HepG2 (cell line): ENCODE data around the gene MMUT. TPM values are rescaled to one million over a fixed set of nuclear protein-coding genes. Genes with fewer than 3 reads are reported as not detected.

ENCODE experiments used
- ATAC-seq: fragments of 200-7000 bp; cut with Tn5 transposase; 3 replicates; pipeline ENCODE4 v1.9.1; 2020; ENCODE audit warnings: mild to moderate bottlenecking, moderate library complexity
- BruUV-seq: library from RNA; stranded (reverse); fragments of 400-500 nt; replicated peaks from 2 replicates; lab custom pipeline; 2021; lab: Mats Ljungman, UMichigan
- CTCF ChIA-PET: fragments of 300-600 bp; formaldehyde crosslinking; extraction: SDS; loops from one replicate; lab custom pipeline; 2021; ENCODE audit warnings: low total read pairs, inconsistent platforms, low intra/inter-chr PET ratio; lab: Yijun Ruan, JAX
- POLR2A ChIA-PET: fragments of 350-600 bp; sonication (Branson Sonifier 250); formaldehyde crosslinking; loops from one replicate; lab custom pipeline; 2020; ENCODE audit warnings: antibody characterized with exemption, inconsistent platforms; lab: Yijun Ruan, JAX
- DNase-seq: peaks from one replicate; pipeline ENCODE4 v3.0.0-alpha.2; 2015; ENCODE audit warnings: low spot score
- FAIRE-seq: peaks from 3 replicates; lab custom pipeline; 2011; peaks lifted over from hg19 to GRCh38; lab: Jason Lieb, UNC
- H2AFZ ChIP-seq: one replicate; pipeline ENCODE4 v1.6.1; 2011; ENCODE audit warnings: low read length, inconsistent platforms
- H3K27ac ChIP-seq: fragments of 300-600 bp; 3 replicates; pipeline ENCODE4 v1.8.0; 2011; ENCODE audit warnings: mixed run types, mild to moderate bottlenecking, mixed read lengths, low read length, inconsistent platforms; ENCODE audit not compliant: insufficient read depth; ENCODE audit errors: extremely low read length
- H3K27me3 ChIP-seq, 2 experiments: fragments of 200-600 bp in 1 of 2; 2 replicates in 1 of 2; 3 replicates in 1 of 2; pipeline versions ENCODE4 v1.6.0 to v1.8.0; 2011; ENCODE audit warnings: low read length in 2 of 2, mild to moderate bottlenecking in 2 of 2, moderate library complexity in 2 of 2, inconsistent platforms in 1 of 2; ENCODE audit not compliant: insufficient read depth in 2 of 2, control insufficient read depth in 1 of 2
- H3K36me3 ChIP-seq, 2 experiments: fragments of 200-600 bp in 1 of 2; replicated peaks in 1 of 2; 2 replicates in 1 of 2; 3 replicates in 1 of 2; pipeline versions ENCODE4 v1.5.1 to v1.8.0; 2011; ENCODE audit warnings: low read length in 2 of 2, inconsistent platforms in 1 of 2; ENCODE audit not compliant: insufficient read depth in 2 of 2, control insufficient read depth in 1 of 2
- H3K4me1 ChIP-seq: 2 replicates; pipeline ENCODE4 v1.5.1; 2012; ENCODE audit warnings: low read length, inconsistent platforms; ENCODE audit not compliant: insufficient read depth
- H3K4me2 ChIP-seq: 2 replicates; pipeline ENCODE4 v1.6.0; 2011; ENCODE audit warnings: low read depth, low read length, inconsistent platforms
- H3K4me3 ChIP-seq, 3 experiments: fragments of 200-600 bp in 1 of 3; sonication (generic), shearing (Covaris generic) in 1 of 3; replicated peaks in 1 of 3; 2 replicates each; pipeline ENCODE4 v1.5.1; 2011 to 2016; ENCODE audit warnings: low read length in 3 of 3, inconsistent platforms in 2 of 3, low read depth in 2 of 3, mild to moderate bottlenecking in 2 of 3, control low read depth in 1 of 3, mixed read lengths in 1 of 3; ENCODE audit not compliant: insufficient read depth in 1 of 3
- H3K79me2 ChIP-seq: one replicate; pipeline ENCODE4 v1.6.1; 2011; ENCODE audit warnings: low read length, inconsistent platforms; ENCODE audit not compliant: insufficient read depth
- H3K9ac ChIP-seq: 2 replicates; pipeline ENCODE4 v1.6.0; 2011; ENCODE audit warnings: mild to moderate bottlenecking, low read depth, low read length, inconsistent platforms; ENCODE audit not compliant: insufficient read depth
- H3K9me3 ChIP-seq: 2 replicates; pipeline ENCODE4 v1.5.1; 2012; ENCODE audit warnings: mild to moderate bottlenecking, low read length
- H4K20me1 ChIP-seq: 2 replicates; pipeline ENCODE4 v1.6.0; 2011; ENCODE audit warnings: inconsistent platforms, mild to moderate bottlenecking, low read length, moderate library complexity; ENCODE audit not compliant: insufficient read depth
- EHMT2 ChIP-seq: fragments of 200-600 bp; sonication (generic); IDR thresholded peaks from 2 replicates; pipeline ENCODE4 v1.7.0; 2017; ENCODE audit warnings: antibody characterized with exemption, low read depth, low read length, borderline replicate concordance
- ELF4 ChIP-seq: sonication (generic); formaldehyde crosslinking; IDR thresholded peaks from 2 replicates; pipeline ENCODE4 v1.5.0; 2020; ENCODE audit warnings: missing genetic modification reagents, mild to moderate bottlenecking, moderate library complexity, borderline replicate concordance
- HDAC6 ChIP-seq: fragments of 200-600 bp; sonication (generic); IDR thresholded peaks from 2 replicates; pipeline ENCODE4 v1.7.0; 2017; ENCODE audit warnings: mild to moderate bottlenecking, antibody characterized with exemption, low read length, low read depth
- NFRKB ChIP-seq: fragments of 450-650 bp; IDR thresholded peaks from 2 replicates; pipeline ENCODE4 v1.6.1; 2017
- PHF8 ChIP-seq: sonication (generic); formaldehyde crosslinking; IDR thresholded peaks from 2 replicates; pipeline ENCODE4 v1.5.0; 2020; ENCODE audit warnings: missing genetic modification reagents
- RORA ChIP-seq: sonication (generic); formaldehyde crosslinking; IDR thresholded peaks from 2 replicates; pipeline ENCODE4 v1.5.0; 2020; ENCODE audit warnings: mild to moderate bottlenecking, missing genetic modification reagents, moderate library complexity
- SETDB1 ChIP-seq: sonication (generic); formaldehyde crosslinking; IDR thresholded peaks from 2 replicates; pipeline ENCODE4 v1.5.1; 2020; ENCODE audit warnings: missing genetic modification reagents, mild to moderate bottlenecking, borderline replicate concordance
- SKI ChIP-seq: fragments of 450-650 bp; IDR thresholded peaks from one replicate; pipeline ENCODE4 v1.6.1; 2018; ENCODE audit warnings: mild to moderate bottlenecking; ENCODE audit not compliant: partially characterized antibody
- SNAPC4 ChIP-seq: sonication (generic); formaldehyde crosslinking; IDR thresholded peaks from 2 replicates; pipeline ENCODE4 v1.4.0; 2020; ENCODE audit warnings: mild to moderate bottlenecking, missing genetic modification reagents
- YEATS4 ChIP-seq: sonication (generic); formaldehyde crosslinking; IDR thresholded peaks from 2 replicates; pipeline ENCODE4 v1.4.0; 2020; ENCODE audit warnings: missing genetic modification reagents, borderline replicate concordance
- ZNF616 ChIP-seq: sonication (generic); formaldehyde crosslinking; IDR thresholded peaks from 2 replicates; pipeline ENCODE4 v1.5.0; 2020; ENCODE audit warnings: low read depth, mild to moderate bottlenecking, missing genetic modification reagents
- ZNF780A ChIP-seq: sonication (generic); formaldehyde crosslinking; IDR thresholded peaks from 2 replicates; pipeline ENCODE4 v1.8.0; 2022; ENCODE audit warnings: mild to moderate bottlenecking, missing genetic modification reagents, moderate library complexity
- ZNF816 ChIP-seq: sonication (generic); formaldehyde crosslinking; IDR thresholded peaks from 2 replicates; pipeline ENCODE4 v1.8.0; 2022; ENCODE audit warnings: missing genetic modification reagents, mild to moderate bottlenecking, borderline replicate concordance
- WGBS: methylation state at CpG from one replicate; pipeline ENCODE4 v1.1.6; 2017; ENCODE audit warnings: low lambda C conversion rate; 5-methylcytosine and 5-hydroxymethylcytosine counted together
- in situ Hi-C: cut with HindIII; loops from 2 replicates; pipeline ENCODE4 v1.10.0; 2017; ENCODE audit warnings: low pct_unique_long_range_greater_than_20kb; ENCODE audit not compliant: extremely low pct_ligation_motif_present
- intact Hi-C: fragments of 100-400 bp; cut with micrococcal nuclease; formaldehyde crosslinking; loops from one replicate; pipeline ENCODE4 v1.10.0; 2022; ENCODE audit not compliant: unreplicated experiment
- polyA plus RNA-seq, 8 experiments: library from polyadenylated mRNA; depleted of rRNA in 3 of 8; stranded (reverse) in 7 of 8; unstranded in 1 of 8; fragments of >200 nt; fragmentation: Illumina TruSeq in 4 of 8; extraction: Trizol in 4 of 8; gene quantifications; 2 replicates each; pipeline versions ENCODE4 v1.2.1 to v1.2.3, GENCODE V29; 2011 to 2016; ENCODE audit warnings: low read depth in 4 of 8, missing spikeins in 1 of 8, mixed read lengths in 1 of 8; ENCODE audit not compliant: insufficient read depth in 1 of 8
- total RNA-seq, 5 experiments: library from RNA; depleted of rRNA; stranded (reverse); fragments of >200 nt; fragmentation: Illumina TruSeq; extraction: Trizol; gene quantifications; 2 replicates each; pipeline ENCODE4 v1.2.3, GENCODE V29; 2016; ENCODE audit warnings: low read depth in 1 of 5
- TF ChIP-seq, protein P1 (sequence below): fragments of 450-650 bp; IDR thresholded peaks from 2 replicates; pipeline ENCODE4 v1.6.1; 2017; ENCODE audit warnings: mild to moderate bottlenecking

The MMUT gene
- total and polyA plus RNA-seq, 2 of the 13 experiments (the other 11 are each of a cell fraction or from before 2014, with no cell fraction given) = 16.1 to 20.5 TPM

- TF ChIP-seq SNAPC4 (CRISPR knock-in tag) = no peak
Observed at GRCh38 chr6:49406250-49406970, 56.6 kb downstream of the MMUT start (continued).

- no peaks in the 10 kb centered on the region for H3K9me3 ChIP-seq
- CTCF ChIA-PET = no interaction called here
- no peaks in the 10 kb centered on the region for H3K4me1 ChIP-seq
- FAIRE-seq (no peak), DNase-seq (no peak), ATAC-seq (no peak)
- POLR2A ChIA-PET = no interaction called here
- H3K27me3 ChIP-seq = no peaks in the 10 kb centered on the region; a peak in 1 of 5 replicates
- H3K9ac ChIP-seq = no peak overlapping the region
- H4K20me1 ChIP-seq = no peaks in the 10 kb centered on the region
- intact Hi-C loops (no loop called here), in situ Hi-C loops (no loop called here)
- H3K27ac ChIP-seq = no peak overlapping the region
- H2AFZ ChIP-seq = no peak overlapping the region
- H3K4me3 ChIP-seq = no peak overlapping the region
- 4% methylated on average over 3 of the region's 3 CpGs for WGBS
- no peak overlapping the region for H3K4me2 ChIP-seq
- H3K36me3 ChIP-seq = no peaks in the 10 kb centered on the region
- H3K79me2 ChIP-seq = no peaks in the 10 kb centered on the region
- no TSS peak for BruUV-seq
- TF ChIP-seq ZNF816 (CRISPR knock-in tag) (no peak), YEATS4 (CRISPR knock-in tag) (no peak), SETDB1 (CRISPR knock-in tag) (no peak), PHF8 (CRISPR knock-in tag) (no peak), SKI (no peak), RORA (CRISPR knock-in tag) (no peak), NFRKB (no peak), EHMT2 (no peak), ZNF616 (CRISPR knock-in tag) (no peak), ELF4 (no peak), HDAC6 (no peak), ZNF780A (CRISPR knock-in tag) (no peak)
- TF ChIP-seq, protein P1, sequence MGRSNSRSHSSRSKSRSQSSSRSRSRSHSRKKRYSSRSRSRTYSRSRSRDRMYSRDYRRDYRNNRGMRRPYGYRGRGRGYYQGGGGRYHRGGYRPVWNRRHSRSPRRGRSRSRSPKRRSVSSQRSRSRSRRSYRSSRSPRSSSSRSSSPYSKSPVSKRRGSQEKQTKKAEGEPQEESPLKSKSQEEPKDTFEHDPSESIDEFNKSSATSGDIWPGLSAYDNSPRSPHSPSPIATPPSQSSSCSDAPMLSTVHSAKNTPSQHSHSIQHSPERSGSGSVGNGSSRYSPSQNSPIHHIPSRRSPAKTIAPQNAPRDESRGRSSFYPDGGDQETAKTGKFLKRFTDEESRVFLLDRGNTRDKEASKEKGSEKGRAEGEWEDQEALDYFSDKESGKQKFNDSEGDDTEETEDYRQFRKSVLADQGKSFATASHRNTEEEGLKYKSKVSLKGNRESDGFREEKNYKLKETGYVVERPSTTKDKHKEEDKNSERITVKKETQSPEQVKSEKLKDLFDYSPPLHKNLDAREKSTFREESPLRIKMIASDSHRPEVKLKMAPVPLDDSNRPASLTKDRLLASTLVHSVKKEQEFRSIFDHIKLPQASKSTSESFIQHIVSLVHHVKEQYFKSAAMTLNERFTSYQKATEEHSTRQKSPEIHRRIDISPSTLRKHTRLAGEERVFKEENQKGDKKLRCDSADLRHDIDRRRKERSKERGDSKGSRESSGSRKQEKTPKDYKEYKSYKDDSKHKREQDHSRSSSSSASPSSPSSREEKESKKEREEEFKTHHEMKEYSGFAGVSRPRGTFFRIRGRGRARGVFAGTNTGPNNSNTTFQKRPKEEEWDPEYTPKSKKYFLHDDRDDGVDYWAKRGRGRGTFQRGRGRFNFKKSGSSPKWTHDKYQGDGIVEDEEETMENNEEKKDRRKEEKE = no peak
Observed at GRCh38 chr6:49401063-49401462, 62.0 kb downstream of the MMUT start.
